B cell (primary cell): ENCODE measurements around the gene CYB5RL. TPM values are rescaled to one million over a fixed set of nuclear protein-coding genes. Genes with fewer than 3 reads are reported as not detected.

Experiments used
- ATAC-seq: fragments of 200-7000 bp; cut with Tn5 transposase; one replicate; pipeline ENCODE4 v1.10.0; 2021; ENCODE audit warnings: low read depth, mild to moderate bottlenecking, moderate number of reproducible peaks, moderate library complexity
- CTCF ChIA-PET: fragments of 350-600 bp; sonication (Branson Sonifier 250); formaldehyde crosslinking; loops from one replicate; lab custom pipeline; 2021; ENCODE audit warnings: antibody characterized with exemption, inconsistent platforms; lab: Charles Lee
- POLR2A ChIA-PET: fragments of 350-600 bp; sonication (Branson Sonifier 250); formaldehyde crosslinking; loops from one replicate; lab custom pipeline; 2021; ENCODE audit warnings: antibody characterized with exemption; lab: Charles Lee
- DNase-seq: peaks from one replicate; pipeline ENCODE4 v3.0.0; 2013
- H2AFZ ChIP-seq: 2 replicates; pipeline ENCODE4 v1.6.1; 2012; ENCODE audit warnings: mild to moderate bottlenecking, low read depth, low read length; ENCODE audit not compliant: insufficient read depth, poor library complexity, severe bottlenecking
- H3K27ac ChIP-seq, 2 donors: 1 replicate in 1 of 2; 2 replicates in 1 of 2; pipeline ENCODE4 v1.5.1; 2012 to 2013; ENCODE audit warnings: low read length in 2 of 2, mild to moderate bottlenecking in 2 of 2, moderate library complexity in 1 of 2
- H3K27me3 ChIP-seq, 4 experiments: fragments of 200-600 bp in 1 of 4; sonication (generic) in 1 of 4; replicated peaks in 1 of 4; 1 replicate in 2 of 4; 2 replicates in 2 of 4; pipeline versions ENCODE4 v1.6.1 to v1.7.0; 2013 to 2016; ENCODE audit warnings: low read length in 3 of 4, mild to moderate bottlenecking in 2 of 4, mixed read lengths in 1 of 4, moderate library complexity in 1 of 4; ENCODE audit not compliant: insufficient read depth in 4 of 4, control insufficient read depth in 3 of 4; ENCODE audit errors: control extremely low read depth in 1 of 4
- H3K36me3 ChIP-seq, 2 experiments: replicated peaks in 1 of 2; 1 replicate in 1 of 2; 2 replicates in 1 of 2; pipeline versions ENCODE4 v1.6.1 to v1.7.1; 2013; ENCODE audit warnings: low read length in 1 of 2; ENCODE audit not compliant: insufficient read depth in 2 of 2, control insufficient read depth in 1 of 2; ENCODE audit errors: control extremely low read depth in 1 of 2, extremely low read depth in 1 of 2
- H3K4me1 ChIP-seq, 2 donors: fragments of 200-600 bp in 1 of 2; sonication (generic) in 1 of 2; 1 replicate in 1 of 2; 2 replicates in 1 of 2; pipeline versions ENCODE4 v1.5.1 to v1.6.1; 2013 to 2017; ENCODE audit warnings: low read length in 2 of 2; ENCODE audit not compliant: control insufficient read depth in 2 of 2, insufficient read depth in 2 of 2
- H3K4me2 ChIP-seq: replicated peaks from 2 replicates; pipeline ENCODE3; 2012; ENCODE audit warnings: mild to moderate bottlenecking, low read depth, low read length; ENCODE audit not compliant: poor library complexity, severe bottlenecking
- H3K4me3 ChIP-seq, 5 experiments: fragments of 200-600 bp in 1 of 5; sonication (generic) in 1 of 5; 1 replicate in 3 of 5; 2 replicates in 2 of 5; pipeline versions ENCODE4 v1.5.1 to v1.7.0; 2011 to 2016; ENCODE audit warnings: low read length in 4 of 5, mild to moderate bottlenecking in 4 of 5, low read depth in 2 of 5, control low read depth in 1 of 5, moderate library complexity in 1 of 5; ENCODE audit not compliant: insufficient read depth in 1 of 5; ENCODE audit errors: control extremely low read depth in 1 of 5, extremely low read depth in 1 of 5
- H3K79me2 ChIP-seq: fragments of 200-600 bp; sonication (generic); one replicate; pipeline ENCODE4 v1.6.0; 2016; ENCODE audit warnings: low read length; ENCODE audit not compliant: control insufficient read depth, insufficient read depth
- H3K9ac ChIP-seq: fragments of 200-600 bp; sonication (generic); 2 replicates; pipeline ENCODE4 v1.6.1; 2017; ENCODE audit warnings: mild to moderate bottlenecking, low read length, moderate library complexity
- H3K9me3 ChIP-seq, 3 donors: one replicate each; pipeline versions ENCODE4 v1.6.1 to v1.7.1; 2013; ENCODE audit warnings: low read length in 2 of 3; ENCODE audit not compliant: control insufficient read depth in 2 of 3, insufficient read depth in 1 of 3; ENCODE audit errors: control extremely low read depth in 1 of 3
- H4K20me1 ChIP-seq: 2 replicates; pipeline ENCODE4 v1.6.0; 2012; ENCODE audit warnings: mild to moderate bottlenecking, low read length; ENCODE audit not compliant: insufficient read depth, control insufficient read depth, poor library complexity, severe bottlenecking
- H3K27ac Mint-ChIP-seq: one replicate; pipeline ENCODE4 v1.8.0; 2021; ENCODE audit warnings: mixed read lengths
- H3K27me3 Mint-ChIP-seq: one replicate; pipeline ENCODE4 v1.8.0; 2021; ENCODE audit warnings: mixed read lengths
- H3K4me1 Mint-ChIP-seq: one replicate; pipeline ENCODE4 v1.8.0; 2021; ENCODE audit warnings: mixed read lengths
- H3K4me3 Mint-ChIP-seq: one replicate; pipeline ENCODE4 v1.8.0; 2021; ENCODE audit warnings: mixed read lengths
- H3K9me3 Mint-ChIP-seq: one replicate; pipeline ENCODE4 v1.8.0; 2022; ENCODE audit warnings: mixed read lengths; ENCODE audit not compliant: insufficient read depth
- EZH2 ChIP-seq: IDR thresholded peaks from 2 replicates; pipeline ENCODE4 v1.6.1; 2012; ENCODE audit warnings: borderline replicate concordance, low read depth, mild to moderate bottlenecking, moderate library complexity, low read length; ENCODE audit not compliant: insufficient read depth, poor library complexity, severe bottlenecking
- WGBS: methylation state at CpG from one replicate; pipeline ENCODE4 v1.1.5; 2013; ENCODE audit warnings: missing lambda C conversion rate; ENCODE audit not compliant: insufficient coverage; 5-methylcytosine and 5-hydroxymethylcytosine counted together
- intact Hi-C: fragments of 100-400 bp; cut with micrococcal nuclease; formaldehyde crosslinking; loops from one replicate; pipeline ENCODE4 v1.10.0; 2022
- polyA plus RNA-seq: library from polyadenylated mRNA; depleted of rRNA; stranded (reverse); fragments of >200 nt; gene quantifications from 2 replicates; pipeline ENCODE4 v1.2.3, GENCODE V29; 2012
- total RNA-seq, 2 donors: library from RNA; stranded (reverse); fragments of 120-200 nt in 1 of 2; gene quantifications; 1 replicate in 1 of 2; 2 replicates in 1 of 2; pipeline versions ENCODE4 v1.2.3 to v1.2.4, GENCODE V29; 2013 to 2022
- TF ChIP-seq, protein P1 (sequence below): fragments of 200-600 bp; IDR thresholded peaks from one replicate; pipeline ENCODE4 v1.8.0; 2022; ENCODE audit warnings: antibody characterized with exemption, mild to moderate bottlenecking

Gene CYB5RL
- total and polyA plus RNA-seq, 2 donors (not counting 1 experiment from before 2014, with no cell fraction given): 7.9 to 12.4 TPM

DNA sequence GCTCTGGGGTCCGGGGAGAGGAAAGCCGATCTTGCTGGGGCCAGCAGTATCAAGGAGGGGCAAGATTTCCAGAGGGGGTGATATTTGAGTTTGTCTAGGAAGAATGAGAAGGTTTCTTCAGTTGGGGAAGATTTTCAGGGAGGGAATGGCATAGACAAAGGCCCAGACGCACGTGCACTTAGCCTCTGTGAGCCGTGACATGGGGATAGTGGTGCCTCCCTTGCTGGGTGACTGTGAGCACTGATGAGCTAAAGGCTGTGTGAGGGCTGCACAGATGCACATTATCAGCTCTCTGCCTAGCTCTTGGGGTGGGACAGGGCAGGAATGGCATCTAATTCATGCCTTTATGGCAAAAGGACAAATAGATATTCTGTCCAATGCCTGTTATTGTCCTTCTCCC is 48.8 kb downstream of the CYB5RL start:
- intact Hi-C loops: no loop called here
- ATAC-seq (no peak), DNase-seq (no peak)
- Histone ChIP-seq H3K9me3 (no peaks in the 10 kb centered on the region), H2AFZ (no peak overlapping the region), H3K4me2 (no peak overlapping the region), H3K4me3 (no peak overlapping the region), H3K79me2 (no peaks in the 10 kb centered on the region), H4K20me1 (no peaks in the 10 kb centered on the region), H3K27ac (no peak overlapping the region), H3K27me3 (no peaks in the 10 kb centered on the region), H3K4me1 (no peaks in the 10 kb centered on the region), H3K9ac (no peak overlapping the region), H3K36me3 (no peaks in the 10 kb centered on the region)
- WGBS: 89% methylated on average over 5 of the region's 5 CpGs
- Mint-ChIP-seq H3K4me1 (no peaks in the 10 kb centered on the region), H3K27ac (no peak overlapping the region), H3K4me3 (no peak overlapping the region), H3K27me3 (no peaks in the 10 kb centered on the region), H3K9me3 (no peaks in the 10 kb centered on the region)
- ChIA-PET CTCF (no interaction called here), POLR2A (no interaction called here)
- no peak for TF ChIP-seq EZH2
- TF ChIP-seq, protein P1, sequence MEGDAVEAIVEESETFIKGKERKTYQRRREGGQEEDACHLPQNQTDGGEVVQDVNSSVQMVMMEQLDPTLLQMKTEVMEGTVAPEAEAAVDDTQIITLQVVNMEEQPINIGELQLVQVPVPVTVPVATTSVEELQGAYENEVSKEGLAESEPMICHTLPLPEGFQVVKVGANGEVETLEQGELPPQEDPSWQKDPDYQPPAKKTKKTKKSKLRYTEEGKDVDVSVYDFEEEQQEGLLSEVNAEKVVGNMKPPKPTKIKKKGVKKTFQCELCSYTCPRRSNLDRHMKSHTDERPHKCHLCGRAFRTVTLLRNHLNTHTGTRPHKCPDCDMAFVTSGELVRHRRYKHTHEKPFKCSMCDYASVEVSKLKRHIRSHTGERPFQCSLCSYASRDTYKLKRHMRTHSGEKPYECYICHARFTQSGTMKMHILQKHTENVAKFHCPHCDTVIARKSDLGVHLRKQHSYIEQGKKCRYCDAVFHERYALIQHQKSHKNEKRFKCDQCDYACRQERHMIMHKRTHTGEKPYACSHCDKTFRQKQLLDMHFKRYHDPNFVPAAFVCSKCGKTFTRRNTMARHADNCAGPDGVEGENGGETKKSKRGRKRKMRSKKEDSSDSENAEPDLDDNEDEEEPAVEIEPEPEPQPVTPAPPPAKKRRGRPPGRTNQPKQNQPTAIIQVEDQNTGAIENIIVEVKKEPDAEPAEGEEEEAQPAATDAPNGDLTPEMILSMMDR: no peak

Other genes with a start within 250 kb of the CYB5RL start
- gene LDLRAD1, start 181.8 kb downstream of the CYB5RL start, total RNA-seq: not detected in 2 replicates
- gene LDLRAD1, start 181.8 kb downstream of the CYB5RL start, polyA plus RNA-seq: not detected in 2 replicates
- 146 and 152 TPM in 2 replicates for gene TMEM59, start 146.8 kb downstream of the CYB5RL start, total RNA-seq
- gene TMEM59, start 146.8 kb downstream of the CYB5RL start, polyA plus RNA-seq: 61.8 and 66.3 TPM in 2 replicates
- gene TCEANC2, start 146.4 kb downstream of the CYB5RL start, total RNA-seq: 13.5 and 15.9 TPM in 2 replicates
- gene TCEANC2, start 146.4 kb downstream of the CYB5RL start, polyA plus RNA-seq: 8.0 and 11.2 TPM in 2 replicates
- 0.24 TPM in 1 of 2 replicates, not detected in the other for gene CDCP2, start 47.0 kb downstream of the CYB5RL start, total RNA-seq
- gene CDCP2, start 47.0 kb downstream of the CYB5RL start, polyA plus RNA-seq: 0.04 and 0.25 TPM in 2 replicates
- gene MRPL37, start 137 bp upstream of the CYB5RL start, total RNA-seq: 37.0 and 39.9 TPM in 2 replicates
- 7.0 and 9.6 TPM in 2 replicates for gene MRPL37, start 137 bp upstream of the CYB5RL start, polyA plus RNA-seq
- 30.7 and 32.4 TPM in 2 replicates for gene SSBP3, start 206.4 kb upstream of the CYB5RL start, total RNA-seq
- 16.9 and 19.7 TPM in 2 replicates for gene SSBP3, start 206.4 kb upstream of the CYB5RL start, polyA plus RNA-seq